ENCODE results near the gene CCDC187.

DNA sequence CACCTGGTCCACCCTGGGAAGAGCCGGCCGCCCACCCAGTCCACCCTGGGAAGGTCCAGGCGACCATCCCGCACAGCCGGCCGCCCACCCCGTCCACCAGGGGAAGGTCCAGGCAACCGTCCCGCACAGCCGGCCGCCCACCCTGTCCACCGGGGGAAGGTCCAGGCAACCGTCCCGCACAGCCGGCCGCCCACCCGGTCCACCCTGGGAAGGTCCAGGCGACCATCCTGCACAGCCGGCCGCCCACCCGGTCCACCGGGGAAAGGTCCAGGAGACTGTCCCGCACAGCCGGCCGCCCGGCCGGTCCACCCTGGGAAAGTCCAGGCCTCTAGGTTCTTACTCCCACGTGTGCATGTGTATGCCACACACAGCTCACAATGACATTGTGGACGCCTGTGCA lies 51.6 kb downstream of the CCDC187 start:
- TF ChIP-seq, protein P1, sequence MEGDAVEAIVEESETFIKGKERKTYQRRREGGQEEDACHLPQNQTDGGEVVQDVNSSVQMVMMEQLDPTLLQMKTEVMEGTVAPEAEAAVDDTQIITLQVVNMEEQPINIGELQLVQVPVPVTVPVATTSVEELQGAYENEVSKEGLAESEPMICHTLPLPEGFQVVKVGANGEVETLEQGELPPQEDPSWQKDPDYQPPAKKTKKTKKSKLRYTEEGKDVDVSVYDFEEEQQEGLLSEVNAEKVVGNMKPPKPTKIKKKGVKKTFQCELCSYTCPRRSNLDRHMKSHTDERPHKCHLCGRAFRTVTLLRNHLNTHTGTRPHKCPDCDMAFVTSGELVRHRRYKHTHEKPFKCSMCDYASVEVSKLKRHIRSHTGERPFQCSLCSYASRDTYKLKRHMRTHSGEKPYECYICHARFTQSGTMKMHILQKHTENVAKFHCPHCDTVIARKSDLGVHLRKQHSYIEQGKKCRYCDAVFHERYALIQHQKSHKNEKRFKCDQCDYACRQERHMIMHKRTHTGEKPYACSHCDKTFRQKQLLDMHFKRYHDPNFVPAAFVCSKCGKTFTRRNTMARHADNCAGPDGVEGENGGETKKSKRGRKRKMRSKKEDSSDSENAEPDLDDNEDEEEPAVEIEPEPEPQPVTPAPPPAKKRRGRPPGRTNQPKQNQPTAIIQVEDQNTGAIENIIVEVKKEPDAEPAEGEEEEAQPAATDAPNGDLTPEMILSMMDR (IDR thresholded peaks at IDR 0.05) = no peak
- no peak for TF ChIP-seq POLR2A (IDR thresholded peaks at IDR 0.05)

Measured in right lobe of liver (tissue), 4 donors.